NCI-H1092 (cell line): ENCODE data around the gene NUDT14.

ENCODE experiments used
- DNase-seq: peaks from one replicate; lab custom pipeline; 2025; lab: John Stamatoyannopoulos, UW

NUDT14 gene

GRCh38 chr14:105212541-105213300 lies 31.6 kb upstream of the NUDT14 start:
- peak; percentile 60 for DNase-seq

- no peak for DNase-seq
Observed at GRCh38 chr14:105211758-105212089, 30.6 kb upstream of the NUDT14 start.

- no peak for DNase-seq
Observed at GRCh38 chr14:105211086-105211757, 30.1 kb upstream of the NUDT14 start.

GRCh38 chr14:105210266-105211025 lies 29.3 kb upstream of the NUDT14 start:
- no peak for DNase-seq

GRCh38 chr14:105209646-105210045 lies 28.5 kb upstream of the NUDT14 start:
- DNase-seq, result no peak

- no peak for DNase-seq
Observed at GRCh38 chr14:105209091-105209490, 28.0 kb upstream of the NUDT14 start.

- DNase-seq, result no peak
Observed at GRCh38 chr14:105208738-105209075, 27.6 kb upstream of the NUDT14 start.

GRCh38 chr14:105207996-105208737 lies 27.1 kb upstream of the NUDT14 start:
- no peak for DNase-seq

GRCh38 chr14:105207460-105207901 lies 26.4 kb upstream of the NUDT14 start:
- no peak for DNase-seq

GRCh38 chr14:105206873-105207272 lies 25.8 kb upstream of the NUDT14 start:
- DNase-seq, result no peak

GRCh38 chr14:105205673-105206208 lies 24.6 kb upstream of the NUDT14 start:
- DNase-seq, result no peak

- DNase-seq, result no peak
Observed at GRCh38 chr14:105204931-105205672, 24.0 kb upstream of the NUDT14 start.

- DNase-seq, result no peak
Observed at GRCh38 chr14:105204206-105204930, 23.3 kb upstream of the NUDT14 start.

- DNase-seq, result no peak
Observed at GRCh38 chr14:105203701-105204100, 22.6 kb upstream of the NUDT14 start.

GRCh38 chr14:105203057-105203531 lies 22.0 kb upstream of the NUDT14 start:
- no peak for DNase-seq

- no peak for DNase-seq
Observed at GRCh38 chr14:105201925-105202513, 20.9 kb upstream of the NUDT14 start.

- DNase-seq, result no peak
Observed at GRCh38 chr14:105201156-105201924, 20.2 kb upstream of the NUDT14 start.

GRCh38 chr14:105200641-105201040 lies 19.5 kb upstream of the NUDT14 start:
- DNase-seq, result no peak

- no peak for DNase-seq
Observed at GRCh38 chr14:105200074-105200473, 19.0 kb upstream of the NUDT14 start.
